H1 (cell line): ENCODE results near the gene KRT83. TPM values are rescaled to one million over a fixed set of nuclear protein-coding genes. Genes with fewer than 3 reads are reported as not detected.

Source experiments
- CTCF ChIA-PET: fragments of 300-600 bp; sonication (Branson Sonifier 250); formaldehyde crosslinking; loops from one replicate; lab custom pipeline; 2021; ENCODE audit not compliant: partially characterized antibody; lab: Charles Lee
- POLR2A ChIA-PET: fragments of 300-600 bp; sonication (Branson Sonifier 250); formaldehyde crosslinking; loops from one replicate; lab custom pipeline; 2021; ENCODE audit warnings: inconsistent platforms; ENCODE audit not compliant: partially characterized antibody; lab: Charles Lee
- DNase-seq, 2 experiments: peaks; one replicate each; pipeline versions ENCODE4 v3.0.0 to v3.0.0-alpha.2; 2010 to 2022; ENCODE audit warnings: low spot score in 2 of 2, low read depth in 1 of 2, mixed read lengths in 1 of 2
- FAIRE-seq: peaks from 2 replicates; lab custom pipeline; 2011; peaks lifted over from hg19 to GRCh38; lab: Jason Lieb, UNC
- H2AFZ ChIP-seq: 2 replicates; pipeline ENCODE4 v1.8.1; 2012; ENCODE audit warnings: low read length, inconsistent platforms
- H2AK5ac ChIP-seq: 2 replicates; pipeline ENCODE4 v1.6.1; 2013; ENCODE audit warnings: low read depth, low read length
- H2BK120ac ChIP-seq: replicated peaks from 2 replicates; pipeline ENCODE3; 2013; ENCODE audit warnings: low read depth, low read length, inconsistent platforms
- H2BK12ac ChIP-seq: 2 replicates; pipeline ENCODE4 v1.6.1; 2013; ENCODE audit warnings: low read depth, low read length
- H2BK15ac ChIP-seq: 2 replicates; pipeline ENCODE4 v1.6.1; 2013; ENCODE audit warnings: low read length
- H2BK20ac ChIP-seq: 2 replicates; pipeline ENCODE4 v1.6.1; 2013; ENCODE audit warnings: low read length
- H2BK5ac ChIP-seq: 2 replicates; pipeline ENCODE4 v1.6.1; 2013; ENCODE audit warnings: low read depth, low read length
- H3K14ac ChIP-seq: 2 replicates; pipeline ENCODE4 v1.6.1; 2013; ENCODE audit warnings: inconsistent platforms; ENCODE audit not compliant: insufficient read length
- H3K18ac ChIP-seq: 2 replicates; pipeline ENCODE4 v1.6.1; 2013; ENCODE audit warnings: low read length; ENCODE audit errors: extremely low read depth
- H3K23ac ChIP-seq: 2 replicates; pipeline ENCODE4 v1.6.1; 2013; ENCODE audit warnings: inconsistent platforms; ENCODE audit not compliant: insufficient read length
- H3K23me2 ChIP-seq: 2 replicates; pipeline ENCODE4 v1.6.1; 2013; ENCODE audit warnings: low read depth, low read length
- H3K27ac ChIP-seq: 2 replicates; pipeline ENCODE4 v1.6.1; 2011; ENCODE audit warnings: low read depth, low read length, inconsistent platforms
- H3K27me3 ChIP-seq, 4 experiments: replicated peaks in 1 of 4; 1 replicate in 1 of 4; 2 replicates in 3 of 4; pipeline versions ENCODE4 v1.6.1 to v1.8.1; 2011 to 2013; ENCODE audit warnings: low read length in 3 of 4, mild to moderate bottlenecking in 3 of 4, inconsistent platforms in 2 of 4, mixed read lengths in 2 of 4, moderate library complexity in 1 of 4; ENCODE audit not compliant: control insufficient read depth in 3 of 4, insufficient read depth in 3 of 4; ENCODE audit errors: extremely low read depth in 1 of 4
- H3K36me3 ChIP-seq, 4 experiments: 2 replicates each; pipeline versions ENCODE4 v1.6.1 to v1.8.1; 2011 to 2013; ENCODE audit warnings: mild to moderate bottlenecking in 4 of 4, low read length in 3 of 4, moderate library complexity in 2 of 4, control low read depth in 1 of 4, inconsistent platforms in 1 of 4; ENCODE audit not compliant: insufficient read depth in 4 of 4, control insufficient read depth in 2 of 4
- H3K4ac ChIP-seq: replicated peaks from 2 replicates; pipeline ENCODE3; 2013; ENCODE audit warnings: low read length, low read depth, mixed read lengths, inconsistent platforms; ENCODE audit not compliant: insufficient read length
- H3K4me1 ChIP-seq, 4 experiments: replicated peaks in 1 of 4; 1 replicate in 1 of 4; 2 replicates in 3 of 4; pipeline versions ENCODE4 v1.6.1 to v1.8.1; 2011 to 2013; ENCODE audit warnings: low read length in 3 of 4, inconsistent platforms in 2 of 4, mixed read lengths in 1 of 4; ENCODE audit not compliant: insufficient read depth in 4 of 4, control insufficient read depth in 3 of 4
- H3K4me2 ChIP-seq, 2 experiments: 2 replicates each; pipeline versions ENCODE4 v1.6.1 to v1.8.1; 2011 to 2013; ENCODE audit warnings: low read depth in 2 of 2, low read length in 2 of 2, control low read depth in 1 of 2, inconsistent platforms in 1 of 2, mild to moderate bottlenecking in 1 of 2; ENCODE audit not compliant: insufficient read depth in 1 of 2
- H3K4me3 ChIP-seq, 4 experiments: fragments of 200-600, 300-600 bp in 1 of 4; sonication (generic), shearing (Covaris generic), sonication (Bioruptor Twin) in 1 of 4; 2 replicates each; pipeline versions ENCODE4 v1.5.1 to v1.8.1; 2011 to 2016; ENCODE audit warnings: low read length in 4 of 4, low read depth in 3 of 4, control low read depth in 2 of 4, inconsistent platforms in 2 of 4, mild to moderate bottlenecking in 2 of 4, mixed read lengths in 1 of 4, moderate library complexity in 1 of 4; ENCODE audit not compliant: insufficient read depth in 2 of 4; ENCODE audit errors: extremely low read depth in 1 of 4
- H3K56ac ChIP-seq: replicated peaks from 2 replicates; pipeline ENCODE3; 2013; ENCODE audit warnings: low read depth, mild to moderate bottlenecking, mixed read lengths, low read length, inconsistent platforms; ENCODE audit not compliant: insufficient read length
- H3K79me1 ChIP-seq: 2 replicates; pipeline ENCODE4 v1.6.1; 2013; ENCODE audit warnings: low read depth, low read length, control low read depth
- H3K79me2 ChIP-seq, 2 experiments: 2 replicates each; pipeline versions ENCODE4 v1.6.1 to v1.8.1; 2012 to 2013; ENCODE audit warnings: low read length in 2 of 2, mild to moderate bottlenecking in 2 of 2, inconsistent platforms in 1 of 2; ENCODE audit not compliant: insufficient read depth in 2 of 2, control insufficient read depth in 1 of 2
- H3K9ac ChIP-seq, 4 experiments: replicated peaks in 1 of 4; 1 replicate in 1 of 4; 2 replicates in 3 of 4; pipeline versions ENCODE4 v1.6.1 to v1.8.1; 2011 to 2013; ENCODE audit warnings: low read depth in 3 of 4, low read length in 3 of 4, control low read depth in 2 of 4, mild to moderate bottlenecking in 2 of 4, moderate library complexity in 2 of 4, inconsistent platforms in 1 of 4; ENCODE audit errors: extremely low read depth in 1 of 4
- H3K9me3 ChIP-seq, 2 experiments: 2 replicates each; pipeline versions ENCODE4 v1.6.1 to v1.8.1; 2012 to 2013; ENCODE audit warnings: mild to moderate bottlenecking in 2 of 2, moderate library complexity in 2 of 2, control low read depth in 1 of 2, inconsistent platforms in 1 of 2, low read depth in 1 of 2, low read length in 1 of 2, mixed read lengths in 1 of 2; ENCODE audit not compliant: insufficient read depth in 2 of 2
- H4K20me1 ChIP-seq, 2 experiments: replicated peaks in 1 of 2; 2 replicates each; pipeline versions ENCODE3 to v1.8.1; 2011 to 2013; ENCODE audit warnings: inconsistent platforms in 2 of 2, low read length in 2 of 2, mild to moderate bottlenecking in 1 of 2; ENCODE audit not compliant: insufficient read depth in 2 of 2, control insufficient read depth in 1 of 2
- H4K5ac ChIP-seq: 2 replicates; pipeline ENCODE4 v1.6.1; 2013; ENCODE audit warnings: low read length, low read depth, mixed read lengths, inconsistent platforms; ENCODE audit not compliant: insufficient read length
- H4K8ac ChIP-seq: 2 replicates; pipeline ENCODE4 v1.8.0; 2013; ENCODE audit warnings: mild to moderate bottlenecking, moderate library complexity, low read length, inconsistent platforms; ENCODE audit not compliant: insufficient read depth; ENCODE audit errors: extremely low read depth
- H4K91ac ChIP-seq: replicated peaks from 2 replicates; pipeline ENCODE3; 2013; ENCODE audit warnings: low read length, mixed read lengths, inconsistent platforms; ENCODE audit not compliant: insufficient read length
- ATF2 ChIP-seq: IDR thresholded peaks from 2 replicates; pipeline ENCODE4 v1.6.1; 2012; ENCODE audit warnings: low read length, inconsistent platforms
- ATF3 ChIP-seq: IDR thresholded peaks from 2 replicates; pipeline ENCODE4 v1.6.1; 2011; ENCODE audit warnings: low read depth, mild to moderate bottlenecking, low read length; ENCODE audit not compliant: insufficient read depth
- BACH1 ChIP-seq: IDR thresholded peaks from 2 replicates; pipeline ENCODE4 v1.6.1; 2012; ENCODE audit warnings: low read length, improper control_type of control experiment
- CREB1 ChIP-seq: IDR thresholded peaks from 2 replicates; pipeline ENCODE4 v1.6.1; 2012; ENCODE audit warnings: inconsistent platforms
- EP300 ChIP-seq, 2 experiments: IDR thresholded peaks; 1 replicate in 1 of 2; 2 replicates in 1 of 2; pipeline ENCODE4 v1.6.1; 2011 to 2012; ENCODE audit warnings: low read depth in 2 of 2, low read length in 2 of 2, mild to moderate bottlenecking in 2 of 2, borderline replicate concordance in 1 of 2, inconsistent platforms in 1 of 2, moderate library complexity in 1 of 2
- EZH2 ChIP-seq: fragments of 200-600 bp; sonication (generic); IDR thresholded peaks from 2 replicates; pipeline ENCODE4 v1.7.1; 2012; ENCODE audit warnings: low read depth, mild to moderate bottlenecking, moderate library complexity, low read length, inconsistent platforms; ENCODE audit not compliant: severe bottlenecking
- PHF8 ChIP-seq: fragments of 200-600 bp; sonication (generic); conservative IDR thresholded peaks from 2 replicates; pipeline ENCODE4 v1.7.1; 2012; ENCODE audit warnings: low read depth, mild to moderate bottlenecking, inconsistent platforms, low read length, moderate library complexity
- POU5F1 ChIP-seq: IDR thresholded peaks from 2 replicates; pipeline ENCODE4 v1.6.1; 2011; ENCODE audit warnings: low read depth, mild to moderate bottlenecking, low read length, moderate library complexity
- RFX5 ChIP-seq: IDR thresholded peaks from 2 replicates; pipeline ENCODE4 v1.6.1; 2011; ENCODE audit warnings: low read depth, low read length, improper control_type of control experiment, borderline replicate concordance
- SP1 ChIP-seq: IDR thresholded peaks from 2 replicates; pipeline ENCODE4 v1.6.1; 2011; ENCODE audit warnings: low read depth, low read length
- TAF1 ChIP-seq: IDR thresholded peaks from 2 replicates; pipeline ENCODE4 v1.6.1; 2011; ENCODE audit warnings: mild to moderate bottlenecking, low read depth, low read length
- TCF12 ChIP-seq: IDR thresholded peaks from 2 replicates; pipeline ENCODE4 v1.6.1; 2011; ENCODE audit warnings: low read depth, mild to moderate bottlenecking, low read length
- ZNF274 ChIP-seq: IDR thresholded peaks from 2 replicates; pipeline ENCODE4 v1.7.0; 2012; ENCODE audit warnings: low read length, borderline replicate concordance; ENCODE audit errors: extremely low read depth
- WGBS, 2 experiments: shearing (Covaris generic) in 1 of 2; methylation state at CpG; one replicate each; pipeline versions ENCODE4 v1.1.6 to v1.1.7; 2013 to 2015; ENCODE audit warnings: low lambda C conversion rate in 2 of 2, mixed read lengths in 2 of 2, inconsistent platforms in 1 of 2, low coverage in 1 of 2, missing lambda C conversion rate in 1 of 2; ENCODE audit not compliant: insufficient replicate concordance in 2 of 2, insufficient coverage in 1 of 2, insufficient read length in 1 of 2; ENCODE audit errors: extremely low coverage in 1 of 2, missing lambda C conversion rate in 1 of 2; 5-methylcytosine and 5-hydroxymethylcytosine counted together
- polyA plus RNA-seq, 7 experiments: library from polyadenylated mRNA; depleted of rRNA in 3 of 7; stranded (reverse) in 5 of 7; unstranded in 2 of 7; fragments of >200 nt in 5 of 7; fragments of 200-250 nt in 2 of 7; gene quantifications; 1 replicate in 5 of 7; 2 replicates in 1 of 7; 4 replicates in 1 of 7; pipeline versions ENCODE4 v1.2.1 to v1.2.3, GENCODE V29; 2011 to 2013; ENCODE audit warnings: missing spikeins in 2 of 7, mixed read lengths in 2 of 7
- total RNA-seq: library from RNA; stranded (reverse); fragmentation: NEBNext Ultra II Directional; extraction: Animal tissue kit (Norgen Biotek cat#: 25700); gene quantifications from 2 replicates; pipeline ENCODE4 v1.2.1, GENCODE V29; 2021

Gene KRT83
- total and polyA plus RNA-seq, 2 of the 8 experiments (the other 6 are each of a cell fraction or from before 2014, with no cell fraction given), result not detected

GRCh38 chr12:52332381-52332780 is 11.2 kb upstream of the KRT83 start:
- Histone ChIP-seq H3K79me2 (no peaks in the 10 kb centered on the region), H3K4me1 (peaks cover 0 to 3% (median 0%) of the 10 kb centered on the region in 4 experiments; a peak in 1 of 7 replicates), H3K9ac (no peak overlapping the region), H2BK12ac (no peak overlapping the region), H3K9me3 (no peaks in the 10 kb centered on the region), H2BK15ac (no peak overlapping the region), H4K91ac (no peak overlapping the region), H3K14ac (no peak overlapping the region), H4K8ac (no peak overlapping the region), H2AFZ (no peak overlapping the region), H3K79me1 (no peaks in the 10 kb centered on the region), H3K56ac (no peak overlapping the region), H2BK20ac (no peak overlapping the region), H2AK5ac (no peak overlapping the region), H3K4me2 (no peak overlapping the region), H3K23me2 (no peaks in the 10 kb centered on the region), H3K18ac (no peak overlapping the region), H3K23ac (no peak overlapping the region), H3K27ac (no peak overlapping the region), H3K4ac (no peak overlapping the region), H3K27me3 (no peaks in the 10 kb centered on the region), H4K20me1 (no peaks in the 10 kb centered on the region), H4K5ac (no peak overlapping the region), H2BK5ac (no peak overlapping the region), H3K36me3 (no peaks in the 10 kb centered on the region), H3K4me3 (no peak overlapping the region), H2BK120ac (no peak overlapping the region)
- 86% methylated on average over 1 of the region's 1 CpG; no CpG with 5 or more reads in 1 of the 2 experiments for WGBS, 2 experiments
- no peak for FAIRE-seq
- TF ChIP-seq ATF3 (no peak), BACH1 (no peak), TAF1 (no peak), PHF8 (no peak), EZH2 (no peak), SP1 (no peak), ATF2 (no peak), CREB1 (no peak), ZNF274 (no peak), POU5F1 (no peak), EP300 (IDR thresholded peaks at IDR 0.05; ENCODE audit: borderline replicate concordance in 1 of 2, low read depth in 2 of 2, low read length in 2 of 2) (no peak), TCF12 (no peak), RFX5 (no peak)
- ChIA-PET POLR2A (no interaction called here), CTCF (interaction anchor here (1.1 to 19.8 kb wide), 10 partner anchors 9 to 119 kb away, joined by 3 to 353 read pairs (median 6); partner anchors contain the start of genes KRT83 and KRT85)
- DNase-seq, result no peak
